SU-DHL-6 (cell line): ENCODE data around the gene MME.

Experiments used
- H2AFZ ChIP-seq: fragments of 200-600 bp; sonication (generic); 2 replicates; pipeline ENCODE4 v1.6.1; 2014; ENCODE audit warnings: low read depth, mild to moderate bottlenecking, moderate library complexity, mixed read lengths, antibody characterized with exemption, low read length; ENCODE audit not compliant: severe bottlenecking
- H3F3A ChIP-seq: fragments of 200-600 bp; shearing (Covaris generic); 2 replicates; pipeline ENCODE4 v1.6.0; 2016; ENCODE audit warnings: antibody characterized with exemption, mild to moderate bottlenecking; ENCODE audit not compliant: insufficient read depth
- H3K27ac ChIP-seq: fragments of 200-600 bp; sonication (generic); 2 replicates; pipeline ENCODE4 v1.5.1; 2016; ENCODE audit warnings: low read depth, mild to moderate bottlenecking, low read length, moderate library complexity, mixed read lengths
- H3K27me3 ChIP-seq: fragments of 200-600 bp; sonication (generic), shearing (Covaris generic); 2 replicates; pipeline ENCODE4 v1.6.0; 2014; ENCODE audit warnings: mild to moderate bottlenecking, low read length
- H3K36me3 ChIP-seq: fragments of 200-600 bp; sonication (generic); 2 replicates; pipeline ENCODE4 v1.6.1; 2014; ENCODE audit warnings: mild to moderate bottlenecking, low read length, mixed read lengths
- H3K4me2 ChIP-seq: fragments of 300-600, 200-600 bp; shearing (Covaris generic), sonication (generic); 2 replicates; pipeline ENCODE4 v1.6.0; 2014; ENCODE audit warnings: low read length, low read depth, mild to moderate bottlenecking; ENCODE audit not compliant: poor library complexity, severe bottlenecking
- H3K4me3 ChIP-seq: fragments of 200-600 bp; sonication (generic); 2 replicates; pipeline ENCODE4 v1.5.1; 2014; ENCODE audit warnings: antibody characterized with exemption, low read length, mild to moderate bottlenecking, mixed read lengths; ENCODE audit not compliant: insufficient read depth, poor library complexity, severe bottlenecking
- H3K79me2 ChIP-seq: fragments of 200-600 bp; sonication (generic); 2 replicates; pipeline ENCODE4 v1.6.1; 2014; ENCODE audit warnings: mild to moderate bottlenecking, low read length, moderate library complexity; ENCODE audit not compliant: insufficient read depth
- H3K9ac ChIP-seq: fragments of 200-600 bp; sonication (generic); 2 replicates; pipeline ENCODE4 v1.7.0; 2014; ENCODE audit warnings: mild to moderate bottlenecking, low read length
- H3K9me2 ChIP-seq: fragments of 200-600 bp; sonication (generic); replicated peaks from 2 replicates; pipeline ENCODE4 v1.6.1; 2014; ENCODE audit warnings: low read length; ENCODE audit not compliant: insufficient read depth
- H3K9me3 ChIP-seq: fragments of 200-600 bp; sonication (generic); 2 replicates; pipeline ENCODE4 v1.6.1; 2014; ENCODE audit warnings: low read length, mixed read lengths; ENCODE audit not compliant: insufficient read depth
- H4K20me1 ChIP-seq: fragments of 200-600 bp; sonication (generic); 2 replicates; pipeline ENCODE4 v1.6.1; 2014; ENCODE audit warnings: low read depth, mild to moderate bottlenecking, antibody characterized with exemption, low read length, moderate library complexity, mixed read lengths
- CTCF ChIP-seq: fragments of 200-600 bp; sonication (generic); IDR thresholded peaks from one replicate; pipeline ENCODE4 v1.5.1; 2017; ENCODE audit warnings: antibody characterized with exemption, mild to moderate bottlenecking, low read length, moderate library complexity; ENCODE audit not compliant: insufficient read depth, poor library complexity, severe bottlenecking
- EZH2phosphoT487 ChIP-seq: fragments of 200-600 bp; sonication (generic), shearing (Covaris generic); conservative IDR thresholded peaks from 2 replicates; pipeline ENCODE4 v1.6.1; 2018; ENCODE audit warnings: mild to moderate bottlenecking, antibody characterized with exemption, low read length, moderate library complexity, mixed read lengths

MME gene

GRCh38 chr3:155228676-155229075, 148.6 kb downstream of the MME start:
- Histone ChIP-seq H3K9me3 (no peaks in the 10 kb centered on the region), H4K20me1 (no peaks in the 10 kb centered on the region), H3K4me3 (no peak overlapping the region), H3K27me3 (no peaks in the 10 kb centered on the region), H3K9ac (no peak overlapping the region), H3K36me3 (no peaks in the 10 kb centered on the region), H3K27ac (no peak overlapping the region), H2AFZ (no peak overlapping the region), H3K79me2 (no peaks in the 10 kb centered on the region), H3K4me2 (no peak overlapping the region), H3F3A (no peaks in the 10 kb centered on the region), H3K9me2 (no peaks in the 10 kb centered on the region)
- no peak for TF ChIP-seq EZH2phosphoT487
- no peak for TF ChIP-seq CTCF

- Histone ChIP-seq H3K9me3 (no peaks in the 10 kb centered on the region), H3K9ac (no peak overlapping the region), H3F3A (no peaks in the 10 kb centered on the region), H3K27ac (no peak overlapping the region), H3K27me3 (no peaks in the 10 kb centered on the region), H3K4me2 (no peak overlapping the region), H3K36me3 (no peaks in the 10 kb centered on the region), H4K20me1 (no peaks in the 10 kb centered on the region), H2AFZ (no peak overlapping the region), H3K79me2 (no peaks in the 10 kb centered on the region), H3K4me3 (no peak overlapping the region), H3K9me2 (no peaks in the 10 kb centered on the region)
- TF ChIP-seq CTCF (no peak), EZH2phosphoT487 (no peak)
Measured at GRCh38 chr3:155229086-155229485, 149.0 kb downstream of the MME start.

GRCh38 chr3:155230382-155230781, 150.3 kb downstream of the MME start:
- Histone ChIP-seq H3K9ac (no peak overlapping the region), H3K27me3 (no peaks in the 10 kb centered on the region), H3K4me2 (no peak overlapping the region), H3F3A (no peaks in the 10 kb centered on the region), H4K20me1 (no peaks in the 10 kb centered on the region), H3K36me3 (no peaks in the 10 kb centered on the region), H3K9me2 (no peaks in the 10 kb centered on the region), H3K79me2 (no peaks in the 10 kb centered on the region), H3K27ac (no peak overlapping the region), H2AFZ (no peak overlapping the region), H3K9me3 (no peaks in the 10 kb centered on the region), H3K4me3 (no peak overlapping the region)
- TF ChIP-seq CTCF: no peak
- TF ChIP-seq EZH2phosphoT487: no peak
